GM21423 (cell line): ENCODE results near the gene NCAN.
A peak's percentile ranks its signal among the peaks of the same experiment; 100 is the strongest.
"Not testable (repeated sequence)": the region's sequence is repeated elsewhere in the genome, so short reads cannot be mapped to it uniquely, and the experiment has no call there.

Experiments used
- ATAC-seq: cut with Tn5 transposase; IDR thresholded peaks from one replicate; pipeline ENCODE4 v1.9.1; 2021; ENCODE audit warnings: mild to moderate bottlenecking, moderate library complexity; ENCODE audit not compliant: unreplicated experiment

The NCAN gene

DNA sequence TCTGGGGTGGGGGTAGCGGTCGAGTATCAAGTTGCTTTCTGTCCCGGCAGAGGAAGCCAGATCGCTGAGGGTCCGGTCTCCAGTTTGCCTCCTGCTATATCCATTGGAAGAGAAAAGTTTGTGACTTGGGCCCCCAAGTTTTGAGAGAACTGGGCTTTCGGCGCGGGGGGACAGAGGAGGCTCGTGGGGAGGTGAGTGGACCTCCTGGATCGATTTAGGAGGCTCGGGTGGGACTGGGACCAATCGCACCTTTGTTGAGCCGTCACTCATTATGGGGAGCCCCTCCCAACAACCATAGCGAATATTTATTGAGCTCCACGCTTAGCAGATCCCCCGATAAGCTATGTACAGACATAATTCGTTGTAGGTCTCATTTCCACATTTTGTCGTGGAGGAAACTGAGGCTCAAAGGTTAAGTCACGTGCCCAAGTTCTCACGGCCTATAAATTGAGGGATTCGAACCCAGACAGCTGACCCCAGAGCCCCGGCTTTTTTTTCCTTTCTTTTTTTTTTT lies 18.8 kb upstream of the NCAN start:
- ATAC-seq, result no peak

DNA sequence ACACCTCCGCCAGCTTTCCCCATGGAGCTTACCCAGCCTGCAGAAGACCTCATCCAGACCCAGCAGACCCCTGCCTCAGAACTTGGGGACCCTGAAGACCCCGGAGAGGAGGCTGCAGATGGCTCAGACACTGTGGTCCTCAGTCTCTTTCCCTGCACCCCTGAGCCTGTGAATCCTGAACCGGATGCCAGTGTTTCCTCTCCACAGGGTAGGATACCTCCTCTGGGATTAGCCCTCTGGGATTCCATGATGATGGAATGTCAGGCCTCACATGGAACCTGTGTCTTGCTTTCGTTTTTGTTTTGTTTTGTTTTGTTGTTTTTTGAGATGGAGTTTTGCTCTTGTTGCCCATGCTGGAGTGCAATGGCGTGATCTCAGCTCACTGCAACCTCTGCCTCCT lies 17.8 kb upstream of the NCAN start:
- no peak for ATAC-seq

- no peak for ATAC-seq
Measured at GRCh38 chr19:19201697-19202630, 9.8 kb upstream of the NCAN start.

DNA sequence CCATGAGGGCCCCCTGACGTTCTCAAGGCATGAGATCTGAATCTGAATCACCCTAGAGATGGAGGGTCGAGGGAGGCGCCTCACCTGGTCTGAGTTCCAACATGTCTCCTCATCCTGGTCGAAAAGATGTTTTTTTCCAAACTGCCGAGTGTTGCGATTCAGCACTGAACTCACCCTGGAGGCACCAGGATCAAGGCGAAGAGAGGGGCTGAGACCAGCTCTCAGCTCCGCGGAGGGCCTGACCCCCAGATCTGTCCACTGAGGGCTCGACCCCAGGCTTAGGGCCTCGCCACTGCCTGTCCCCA lies 9.1 kb upstream of the NCAN start:
- ATAC-seq, result no peak

GRCh38 chr19:19203012-19203856 lies 8.5 kb upstream of the NCAN start, which contains the start of gene NR2C2AP:
Gene NR2C2AP, minus strand, starts transcription at chr19:19203414. Its CDS starts 354 bp downstream, at chr19:19203060.
- ATAC-seq, result peak; percentile 79

DNA sequence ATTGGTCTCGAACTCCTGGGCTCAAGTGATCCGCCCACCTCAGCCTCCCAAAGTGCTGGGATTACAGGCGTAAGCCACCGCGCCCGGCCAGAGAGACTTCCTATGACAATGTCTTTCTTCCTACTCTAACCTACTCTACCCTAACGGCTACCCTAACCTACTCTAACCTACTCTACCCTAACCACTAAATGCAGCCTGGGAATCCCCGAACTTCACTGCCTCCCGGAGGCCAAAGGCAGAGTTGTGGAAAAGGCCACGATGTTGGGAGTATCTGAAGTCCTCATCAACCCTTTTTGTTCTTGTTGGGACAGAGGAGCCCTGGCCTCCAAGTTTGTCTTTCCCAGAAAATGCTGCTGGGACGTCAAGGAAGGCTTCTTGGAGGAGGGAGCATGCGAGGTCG lies 7.6 kb upstream of the NCAN start:
- ATAC-seq, result no peak

DNA sequence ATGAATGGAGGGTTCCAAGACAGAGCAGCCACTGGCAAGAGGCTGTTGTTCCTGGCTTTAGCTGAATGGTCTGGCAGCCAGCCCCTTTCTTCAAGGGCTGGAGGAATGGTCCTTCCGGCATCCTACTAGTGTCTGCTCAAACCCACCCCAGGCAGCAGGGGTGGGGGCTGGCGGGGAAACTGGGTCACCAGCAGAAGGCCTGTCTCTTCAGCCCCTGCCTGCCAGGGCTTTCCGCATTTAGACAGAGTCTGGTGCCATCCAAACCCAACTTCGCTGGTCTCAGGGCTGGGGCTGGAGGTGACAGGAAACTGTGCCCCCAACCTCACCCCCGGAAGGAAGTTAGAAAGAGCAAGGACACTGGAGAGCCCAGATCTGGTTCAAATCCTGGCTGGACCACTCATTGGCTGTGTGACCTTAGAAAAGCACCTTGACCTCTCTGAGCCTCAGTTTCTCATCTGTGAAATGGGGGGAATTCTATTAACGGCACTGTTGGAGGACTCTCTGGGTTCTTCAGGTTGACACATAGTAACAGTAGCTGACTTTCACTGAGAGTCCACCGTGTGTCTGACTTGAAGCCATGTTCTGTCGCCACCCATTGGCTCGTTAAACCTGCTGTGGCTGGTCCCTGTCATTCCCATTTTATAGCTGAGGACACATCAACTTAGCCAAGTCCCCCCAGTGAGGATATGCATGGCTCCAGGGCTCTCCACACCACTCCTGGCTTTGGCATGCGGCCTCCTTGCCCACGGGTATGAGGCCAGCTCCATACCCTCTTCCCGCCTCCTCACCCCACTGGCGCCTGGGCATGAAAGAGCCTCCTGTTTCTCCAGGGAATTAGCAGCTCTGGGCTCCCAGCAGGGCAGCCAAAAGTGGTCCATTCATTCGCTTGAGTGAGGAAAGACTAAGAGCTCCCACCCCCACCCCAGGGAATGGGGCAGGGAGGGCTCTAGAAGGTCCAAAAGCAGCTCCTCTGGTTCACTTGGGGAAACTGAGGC lies 6.0 kb upstream of the NCAN start:
- ATAC-seq, result no peak

DNA sequence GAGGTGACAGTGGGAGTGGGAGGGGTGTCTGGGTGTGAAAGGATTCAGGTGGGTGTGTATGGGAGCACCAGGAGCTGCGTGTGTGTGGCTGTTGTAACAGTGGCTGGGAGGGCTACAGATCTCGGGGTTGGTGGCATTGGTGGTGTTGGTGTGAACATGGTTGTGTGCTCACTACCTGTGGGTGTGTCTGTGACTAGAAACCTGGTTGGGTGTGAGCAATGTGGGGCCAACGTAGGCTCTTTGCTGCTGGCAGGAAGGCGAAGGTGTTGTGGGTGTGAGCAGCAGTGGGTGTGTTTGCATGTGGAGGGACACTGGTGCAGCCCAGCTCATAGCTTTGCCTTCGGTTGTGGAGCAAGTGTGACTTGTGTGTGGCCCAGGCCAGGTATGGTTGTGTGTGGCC lies 4.8 kb upstream of the NCAN start:
- ATAC-seq, result no peak

- ATAC-seq, result no peak
Measured at GRCh38 chr19:19207637-19208572, 3.9 kb upstream of the NCAN start.

GRCh38 chr19:19209372-19209771 lies 2.4 kb upstream of the NCAN start:
- no peak for ATAC-seq

- ATAC-seq, result no peak
Measured at GRCh38 chr19:19212916-19213315, 1.2 kb downstream of the NCAN start.

GRCh38 chr19:19213426-19214158 lies 1.8 kb downstream of the NCAN start:
- no peak for ATAC-seq

DNA sequence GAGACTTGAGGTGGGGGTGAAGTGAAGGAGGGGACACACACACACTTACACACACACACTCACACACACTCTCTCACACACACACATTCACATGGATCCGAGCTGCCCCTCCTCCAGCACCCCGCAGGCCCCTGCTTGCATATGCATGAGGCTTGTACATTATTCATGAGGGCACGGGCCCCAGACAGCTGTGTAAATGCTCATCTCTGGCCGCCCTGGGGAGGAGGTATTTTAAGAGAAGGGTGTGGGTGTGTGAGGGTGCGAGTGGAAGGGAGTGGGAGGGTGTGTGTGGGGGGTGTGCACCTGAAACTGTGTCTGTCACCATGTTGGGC lies 2.4 kb downstream of the NCAN start:
- ATAC-seq, result no peak

DNA sequence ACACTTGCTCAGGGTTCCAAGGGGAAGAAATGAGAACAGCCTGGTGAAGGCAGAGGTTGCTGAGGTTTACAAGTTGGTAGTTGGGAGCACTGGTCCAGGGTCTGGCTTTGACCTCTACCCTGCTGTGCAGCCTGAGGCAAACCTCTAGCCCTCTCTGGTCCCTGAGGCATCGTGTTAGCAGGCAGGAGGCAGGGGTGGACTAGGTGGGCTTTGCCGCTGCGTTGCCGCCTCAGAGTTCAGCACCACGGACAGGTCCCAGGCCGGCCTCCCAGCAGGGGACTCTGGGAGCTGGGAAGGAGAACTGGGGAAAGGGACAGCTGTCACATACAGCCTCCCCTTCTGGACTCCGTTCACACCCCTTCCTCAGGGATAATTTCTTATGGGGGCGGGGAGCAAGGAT lies 3.1 kb downstream of the NCAN start:
- no peak for ATAC-seq

DNA sequence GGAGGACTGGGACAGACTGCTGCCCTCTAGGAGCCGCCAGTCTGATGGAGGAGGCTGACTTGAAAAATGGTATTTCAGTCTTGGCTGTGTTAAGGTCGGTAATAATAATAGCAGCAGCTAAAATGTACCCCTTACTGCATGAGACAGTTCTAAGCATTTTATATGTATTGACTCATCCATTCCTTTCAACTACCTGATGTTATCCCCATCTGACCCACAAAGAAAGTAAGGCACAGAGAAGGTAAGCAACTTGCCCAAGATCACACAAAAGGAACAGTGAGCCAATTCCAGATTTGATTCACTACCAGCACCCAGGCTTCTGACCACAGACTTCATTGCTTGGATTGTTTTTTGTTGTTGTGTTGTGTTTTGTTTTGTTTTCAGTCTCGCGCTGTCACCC lies 4.0 kb downstream of the NCAN start:
- no peak for ATAC-seq

DNA sequence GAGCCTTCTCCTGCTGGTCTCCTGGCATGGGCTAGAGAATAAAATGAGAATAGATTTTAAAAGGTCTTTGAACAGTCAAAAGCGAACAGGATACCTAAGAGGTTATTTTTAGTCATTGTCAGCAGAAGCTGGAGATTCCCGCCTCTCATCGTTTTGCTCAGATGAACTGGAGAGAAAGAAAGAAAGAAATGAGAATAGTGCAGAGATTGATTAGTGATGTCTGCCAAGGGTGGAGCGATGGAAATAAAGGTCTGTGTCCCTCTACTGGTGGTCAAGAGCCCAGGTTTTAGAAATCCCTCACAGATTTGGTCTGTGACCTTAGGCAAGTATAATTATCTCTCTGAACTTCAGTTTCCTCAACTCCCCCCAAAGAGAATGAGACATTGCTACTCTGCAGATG lies 5.3 kb downstream of the NCAN start:
- no peak for ATAC-seq

- no peak for ATAC-seq
Measured at GRCh38 chr19:19218911-19219310, 7.2 kb downstream of the NCAN start.

DNA sequence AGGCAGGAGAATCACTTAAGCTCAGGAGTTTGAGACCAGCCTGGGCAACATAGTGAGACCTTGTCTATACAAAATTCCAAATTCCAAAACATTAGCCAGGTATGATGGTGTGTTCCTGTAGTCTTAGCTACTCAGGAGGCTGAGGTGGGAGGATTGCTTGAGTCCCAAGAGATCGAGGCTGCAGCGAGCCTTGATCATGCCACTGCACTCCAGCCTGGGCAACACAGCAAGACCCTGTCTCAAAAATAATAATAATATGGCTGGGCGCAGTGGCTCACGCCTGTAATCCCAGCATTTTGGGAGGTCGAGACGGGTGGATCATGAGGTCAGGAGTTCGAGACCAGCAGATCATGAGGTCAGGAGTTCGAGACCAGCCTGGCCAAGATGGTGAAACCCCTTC lies 9.2 kb downstream of the NCAN start:
- ATAC-seq, result not testable (repeated sequence)

GRCh38 chr19:19223060-19223459 lies 11.3 kb downstream of the NCAN start:
- no peak for ATAC-seq
